HG03460 (cell line): Measurements from ENCODE around the gene KCNQ1.

Experiments used
- ATAC-seq: cut with Tn5 transposase; IDR thresholded peaks from one replicate; pipeline ENCODE4 v1.9.1; 2021; ENCODE audit not compliant: unreplicated experiment

Gene KCNQ1

GRCh38 chr11:2507945-2508749 lies 63.3 kb downstream of the KCNQ1 start:
- ATAC-seq, result no peak

- no peak for ATAC-seq
Measured at GRCh38 chr11:2508793-2509192, 64.0 kb downstream of the KCNQ1 start.

DNA sequence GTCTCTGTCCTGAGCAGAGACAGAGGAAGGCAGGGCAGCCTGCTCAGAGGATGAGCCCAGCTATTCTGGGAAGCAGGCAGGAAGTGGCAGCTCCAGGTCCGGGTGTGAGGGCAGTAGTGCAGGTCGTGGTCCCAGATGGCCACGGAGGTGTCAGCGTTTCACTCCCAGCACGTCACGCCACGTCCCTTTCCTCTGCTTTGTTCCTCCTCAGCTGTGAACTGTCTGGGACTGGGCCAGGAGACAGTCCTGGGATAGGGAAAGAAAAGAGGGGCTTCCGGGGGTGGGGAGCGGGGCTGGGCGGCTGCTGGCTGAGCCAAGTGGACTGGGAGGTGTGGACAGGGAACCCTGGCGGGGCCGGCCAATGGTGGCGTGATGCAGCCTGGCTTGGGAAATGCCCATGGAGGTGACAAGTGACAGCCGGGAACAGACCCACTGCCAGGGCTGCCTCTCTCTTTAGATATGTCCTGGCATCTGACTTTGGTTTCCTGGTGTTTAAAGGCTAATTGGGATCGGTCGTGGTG lies 64.7 kb downstream of the KCNQ1 start:
- ATAC-seq, result no peak

DNA sequence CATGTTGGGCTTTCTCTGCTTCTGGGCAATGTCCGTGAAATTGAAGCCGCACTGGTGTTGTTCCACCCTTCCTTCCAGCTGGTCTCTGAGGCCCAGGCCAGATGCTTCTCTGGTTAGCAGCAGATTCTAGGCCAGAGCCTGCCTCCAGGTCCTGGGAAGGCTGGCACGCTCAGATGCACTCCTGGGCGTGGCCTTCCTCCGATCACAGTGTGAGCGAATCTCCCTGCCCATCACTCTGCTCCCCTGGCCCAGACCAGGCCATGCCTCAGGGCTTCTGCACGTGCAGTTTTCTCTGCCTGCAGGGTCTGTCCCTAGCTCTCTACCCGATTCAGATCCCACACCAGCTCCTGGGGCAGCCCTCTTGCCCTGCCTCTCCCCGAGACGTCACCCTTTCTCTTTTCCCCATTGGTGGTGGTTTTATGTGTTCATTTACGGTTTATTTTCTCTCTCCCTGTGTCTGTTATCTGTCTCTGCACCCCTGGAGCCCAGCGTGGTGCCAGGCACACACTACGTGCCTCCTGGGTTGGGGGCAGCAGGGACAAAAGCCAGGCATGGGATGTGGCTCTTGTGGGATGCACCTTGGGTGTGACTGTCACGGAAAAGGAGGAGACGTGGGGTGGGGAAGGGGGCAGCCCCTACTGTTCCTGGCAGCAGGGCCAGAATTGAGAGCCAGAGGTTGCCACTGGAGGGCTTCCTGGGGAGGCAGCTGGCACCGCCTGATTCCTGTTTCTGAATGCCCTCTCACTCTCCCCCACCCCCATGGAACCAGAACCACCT lies 66.0 kb downstream of the KCNQ1 start:
- ATAC-seq, result no peak

- ATAC-seq, result no peak
Measured at GRCh38 chr11:2511421-2512369, 66.9 kb downstream of the KCNQ1 start.

- ATAC-seq, result no peak
Measured at GRCh38 chr11:2512431-2513407, 67.9 kb downstream of the KCNQ1 start.

DNA sequence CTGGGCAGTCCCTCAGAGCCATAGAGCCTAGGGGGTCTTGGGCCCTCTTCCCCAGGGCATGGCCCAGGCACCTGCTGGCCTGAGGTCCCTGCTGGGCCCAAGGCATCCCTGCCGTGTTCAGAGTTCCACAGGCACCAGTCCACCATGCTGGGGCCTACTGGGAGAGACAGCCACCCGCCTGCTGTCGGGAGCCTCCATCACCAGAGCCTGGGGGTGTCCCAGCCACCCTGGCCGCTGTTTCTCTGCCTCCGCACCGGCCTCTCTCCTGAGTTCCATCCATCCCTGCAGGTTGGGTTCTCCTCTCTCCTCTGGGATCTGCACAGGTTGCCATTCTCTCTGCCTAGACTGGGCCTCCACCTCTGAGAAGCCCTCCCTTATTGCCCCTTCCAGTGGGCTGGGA lies 68.6 kb downstream of the KCNQ1 start:
- ATAC-seq, result no peak

GRCh38 chr11:2515401-2516275 lies 70.8 kb downstream of the KCNQ1 start:
- no peak for ATAC-seq

DNA sequence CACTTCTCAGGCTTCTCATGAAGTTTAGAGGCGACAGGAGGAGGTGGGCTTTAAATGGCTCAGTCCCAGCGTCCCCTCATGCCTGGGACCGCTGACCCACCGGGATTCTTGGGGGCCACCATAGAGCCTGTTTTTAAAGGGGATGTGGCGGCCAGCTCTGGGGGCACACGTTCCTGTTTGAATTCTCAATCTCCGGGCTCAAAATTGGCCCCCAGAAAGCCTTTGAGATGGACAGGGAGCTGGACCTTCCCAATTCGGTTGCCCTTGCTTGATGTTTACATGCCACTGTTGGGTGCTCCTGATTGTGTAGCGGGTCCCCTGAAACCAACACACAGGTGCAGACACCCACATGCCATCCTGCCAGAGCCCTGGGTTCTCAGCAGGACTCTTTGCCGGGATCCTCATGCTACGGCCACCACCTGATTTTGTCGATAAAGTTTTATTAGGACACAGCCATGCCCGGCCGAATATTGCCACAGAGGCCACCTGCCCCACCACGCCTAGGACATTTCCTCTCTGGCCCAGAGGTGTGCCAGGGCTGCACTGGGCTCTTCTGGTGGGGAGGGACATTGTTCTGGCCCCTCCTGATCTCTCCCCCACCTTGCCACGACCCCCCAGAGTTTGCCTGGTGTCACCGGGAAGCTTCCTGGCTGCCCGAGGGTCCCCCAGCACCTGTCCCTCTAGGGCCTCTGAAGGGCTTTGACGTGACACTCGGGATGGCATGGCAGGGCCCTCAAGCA lies 71.6 kb downstream of the KCNQ1 start:
- no peak for ATAC-seq

GRCh38 chr11:2517016-2517385 lies 72.2 kb downstream of the KCNQ1 start:
- no peak for ATAC-seq

- ATAC-seq, result no peak
Measured at GRCh38 chr11:2517386-2518064, 72.7 kb downstream of the KCNQ1 start.

GRCh38 chr11:2518111-2518982 lies 73.5 kb downstream of the KCNQ1 start:
- ATAC-seq, result no peak

- no peak for ATAC-seq
Measured at GRCh38 chr11:2518983-2519340, 74.2 kb downstream of the KCNQ1 start.

- ATAC-seq, result no peak
Measured at GRCh38 chr11:2519517-2519861, 74.7 kb downstream of the KCNQ1 start.

GRCh38 chr11:2519862-2520735 lies 75.3 kb downstream of the KCNQ1 start:
- ATAC-seq, result no peak

- ATAC-seq, result no peak
Measured at GRCh38 chr11:2520736-2521035, 75.9 kb downstream of the KCNQ1 start.
